A549 (cell line): ENCODE data around the gene PAQR5. TPM values are rescaled to one million over a fixed set of nuclear protein-coding genes. Genes with fewer than 3 reads are reported as not detected.

ENCODE experiments used
- ATAC-seq, 2 experiments: fragments of 200-7000 bp in 1 of 2; fragments of >200 bp in 1 of 2; cut with Nextera tagmentation in 1 of 2; cut with Tn5 transposase in 1 of 2; 3 replicates each; pipeline versions ENCODE4 v1.8.0 to v1.9.1; 2018 to 2020; ENCODE audit warnings: mild to moderate bottlenecking in 1 of 2, moderate library complexity in 1 of 2
- CTCF ChIA-PET: fragments of 300-600 bp; sonication (Branson Sonifier 250); formaldehyde crosslinking; extraction: SDS; loops from one replicate; lab custom pipeline; 2021; ENCODE audit warnings: antibody characterized with exemption, inconsistent platforms; lab: Yijun Ruan, JAX
- POLR2A ChIA-PET: fragments of 350-600 bp; formaldehyde crosslinking; extraction: SDS; loops from one replicate; lab custom pipeline; 2021; ENCODE audit warnings: antibody characterized with exemption, inconsistent platforms; lab: Yijun Ruan, JAX
- DNase-seq, 2 experiments: peaks; one replicate each; pipeline versions ENCODE4 v3.0.0 to v3.0.0-alpha.2; 2011 to 2016; ENCODE audit warnings: low read depth in 1 of 2, low spot score in 1 of 2
- FAIRE-seq: peaks from 2 replicates; lab custom pipeline; 2011; peaks lifted over from hg19 to GRCh38; lab: Jason Lieb, UNC
- H3K27ac ChIP-seq, 2 experiments: fragments of >200 bp; sonication (Bioruptor Twin); formaldehyde crosslinking; 3 replicates each; pipeline ENCODE4 v1.5.1; 2016 to 2017
- H3K4me1 ChIP-seq: fragments of >200 bp; sonication (Bioruptor Twin); formaldehyde crosslinking; 3 replicates; pipeline ENCODE4 v1.6.1; 2016
- H3K4me2 ChIP-seq: fragments of >200 bp; sonication (Bioruptor Twin); formaldehyde crosslinking; 3 replicates; pipeline ENCODE4 v1.6.1; 2016
- H3K4me3 ChIP-seq: fragments of >200 bp; sonication (Bioruptor Twin); formaldehyde crosslinking; 3 replicates; pipeline ENCODE4 v1.5.1; 2016
- H3K9me3 ChIP-seq: fragments of >200 bp; sonication (Bioruptor Twin); formaldehyde crosslinking; 3 replicates; pipeline ENCODE4 v1.6.1; 2016
- BHLHE40 ChIP-seq: IDR thresholded peaks from 2 replicates; pipeline ENCODE4 v1.6.1; 2012; ENCODE audit warnings: low read depth, low read length, inconsistent platforms
- CHD2 ChIP-seq: fragments of 150-350 bp; IDR thresholded peaks from 2 replicates; pipeline ENCODE4 v1.6.1; 2014; ENCODE audit warnings: low read length; ENCODE audit not compliant: partially characterized antibody
- CHD4 ChIP-seq: fragments of 200-600 bp; sonication (generic); IDR thresholded peaks from 2 replicates; pipeline ENCODE4 v1.6.1; 2016; ENCODE audit warnings: antibody characterized with exemption, mild to moderate bottlenecking, borderline replicate concordance
- EP300 ChIP-seq, 2 experiments: fragments of >200 bp; sonication (Bioruptor Twin); formaldehyde crosslinking; IDR thresholded peaks; 2 replicates in 1 of 2; 3 replicates in 1 of 2; pipeline ENCODE4 v1.6.1; 2016 to 2017
- ESRRA ChIP-seq: fragments of 150-350 bp; IDR thresholded peaks from 2 replicates; pipeline ENCODE4 v1.6.1; 2014; ENCODE audit warnings: mild to moderate bottlenecking, low read length, borderline replicate concordance
- HEYL ChIP-seq: fragments of 250-450 bp; sonication (Bioruptor Pico); IDR thresholded peaks from 2 replicates; pipeline ENCODE4 v1.8.0; 2021; ENCODE audit warnings: mild to moderate bottlenecking, moderate library complexity
- HOXA7 ChIP-seq: fragments of 250-450 bp; sonication (Bioruptor Pico); IDR thresholded peaks from 2 replicates; pipeline ENCODE4 v1.5.0; 2020; ENCODE audit warnings: mild to moderate bottlenecking, moderate library complexity
- HOXB13 ChIP-seq: fragments of 250-450 bp; sonication (Bioruptor Pico); IDR thresholded peaks from 2 replicates; pipeline ENCODE4 v1.5.0; 2020; ENCODE audit warnings: low read depth, mild to moderate bottlenecking, moderate library complexity
- HOXB5 ChIP-seq: fragments of 250-450 bp; sonication (Bioruptor Pico); IDR thresholded peaks from 2 replicates; pipeline ENCODE4 v1.5.0; 2020; ENCODE audit warnings: mild to moderate bottlenecking, moderate library complexity
- JUNB ChIP-seq: fragments of >200 bp; sonication (Bioruptor Twin); formaldehyde crosslinking; IDR thresholded peaks from 2 replicates; pipeline ENCODE4 v1.6.1; 2016
- MAFK ChIP-seq: fragments of 450-650 bp; IDR thresholded peaks from 2 replicates; pipeline ENCODE4 v1.6.1; 2014; ENCODE audit not compliant: partially characterized antibody
- MYC ChIP-seq: IDR thresholded peaks from 2 replicates; pipeline ENCODE4 v1.6.1; 2012; ENCODE audit warnings: mild to moderate bottlenecking, inconsistent platforms, low read length, improper control_type of control experiment, borderline replicate concordance
- NPAS2 ChIP-seq: fragments of 250-450 bp; sonication (Bioruptor Pico); IDR thresholded peaks from 2 replicates; pipeline ENCODE4 v1.8.0; 2022; ENCODE audit warnings: mild to moderate bottlenecking, moderate library complexity, borderline replicate concordance
- RARB ChIP-seq: fragments of 250-450 bp; sonication (Bioruptor Pico); IDR thresholded peaks from 2 replicates; pipeline ENCODE4 v1.8.0; 2021; ENCODE audit warnings: mild to moderate bottlenecking, moderate library complexity
- SMC3 ChIP-seq: fragments of >200 bp; sonication (Bioruptor Twin); formaldehyde crosslinking; IDR thresholded peaks from 3 replicates; pipeline ENCODE4 v1.6.1; 2018; ENCODE audit warnings: inconsistent platforms
- TFCP2L1 ChIP-seq: fragments of 250-450 bp; sonication (Bioruptor Pico); IDR thresholded peaks from 2 replicates; pipeline ENCODE4 v1.5.0; 2021; ENCODE audit warnings: mild to moderate bottlenecking
- USF2 ChIP-seq: fragments of 450-650 bp; IDR thresholded peaks from 2 replicates; pipeline ENCODE4 v1.6.1; 2014; ENCODE audit warnings: antibody characterized with exemption
- ZFP36 ChIP-seq: fragments of 450-650 bp; IDR thresholded peaks from 2 replicates; pipeline ENCODE4 v1.6.1; 2014; ENCODE audit warnings: borderline replicate concordance; ENCODE audit not compliant: partially characterized antibody
- WGBS: methylation state at CpG from one replicate; pipeline ENCODE4 v1.1.6; 2017; ENCODE audit errors: missing lambda C conversion rate; 5-methylcytosine and 5-hydroxymethylcytosine counted together
- polyA plus RNA-seq, 4 experiments: library from polyadenylated mRNA; depleted of rRNA in 3 of 4; stranded (reverse); fragments of >200 nt; fragmentation: RNase III in 1 of 4; extraction: RNeasy Plus Mini Kit Qiagen cat#74134 plus additional on column Dnase treatment in 1 of 4; gene quantifications; 2 replicates in 3 of 4; 3 replicates in 1 of 4; pipeline ENCODE4 v1.2.3, GENCODE V29; 2011 to 2017
- TF ChIP-seq, protein P1 (sequence below): fragments of 250-450 bp; sonication (Bioruptor Pico); IDR thresholded peaks from 2 replicates; pipeline ENCODE4 v1.5.0; 2021; ENCODE audit warnings: mild to moderate bottlenecking, moderate library complexity, borderline replicate concordance
- TF ChIP-seq, protein P2 (sequence below): fragments of 250-450 bp; sonication (Bioruptor Pico); IDR thresholded peaks from 2 replicates; pipeline ENCODE4 v1.5.0; 2020; ENCODE audit warnings: low read depth, mild to moderate bottlenecking, moderate library complexity
- TF ChIP-seq, protein P3 (sequence below): fragments of >200 bp; sonication (Bioruptor Twin); formaldehyde crosslinking; IDR thresholded peaks from 2 replicates; pipeline ENCODE4 v1.6.1; 2016
- TF ChIP-seq, protein P4 (sequence below): fragments of 200-600 bp; sonication (generic); IDR thresholded peaks from 2 replicates; pipeline ENCODE4 v1.6.1; 2016; ENCODE audit warnings: antibody characterized with exemption, mild to moderate bottlenecking, moderate library complexity

PAQR5 gene
- polyA plus RNA-seq, 2 of the 4 experiments (the other 2 are of a cell fraction), result 104 to 114 TPM

GRCh38 chr15:69305204-69305931 lies 6.7 kb downstream of the PAQR5 start (continued):
- peak; percentile 48 for TF ChIP-seq USF2
- TF ChIP-seq, protein P1, sequence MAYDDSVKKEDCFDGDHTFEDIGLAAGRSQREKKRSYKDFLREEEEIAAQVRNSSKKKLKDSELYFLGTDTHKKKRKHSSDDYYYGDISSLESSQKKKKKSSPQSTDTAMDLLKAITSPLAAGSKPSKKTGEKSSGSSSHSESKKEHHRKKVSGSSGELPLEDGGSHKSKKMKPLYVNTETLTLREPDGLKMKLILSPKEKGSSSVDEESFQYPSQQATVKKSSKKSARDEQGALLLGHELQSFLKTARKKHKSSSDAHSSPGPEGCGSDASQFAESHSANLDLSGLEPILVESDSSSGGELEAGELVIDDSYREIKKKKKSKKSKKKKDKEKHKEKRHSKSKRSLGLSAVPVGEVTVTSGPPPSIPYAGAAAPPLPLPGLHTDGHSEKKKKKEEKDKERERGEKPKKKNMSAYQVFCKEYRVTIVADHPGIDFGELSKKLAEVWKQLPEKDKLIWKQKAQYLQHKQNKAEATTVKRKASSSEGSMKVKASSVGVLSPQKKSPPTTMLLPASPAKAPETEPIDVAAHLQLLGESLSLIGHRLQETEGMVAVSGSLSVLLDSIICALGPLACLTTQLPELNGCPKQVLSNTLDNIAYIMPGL (CRISPR knock-in tag), result peak; percentile 58; the same call in 1 of the 2 replicates
- TF ChIP-seq, all 56 proteins: peak for 28

- no peaks in the 10 kb centered on the region for H3K9me3 ChIP-seq
- peak; percentile 33 to 63 for ATAC-seq
- peak; percentile 71 to 77 for DNase-seq
- peaks cover 92% of the 10 kb centered on the region for H3K4me1 ChIP-seq
- FAIRE-seq, result no peak
- peak overlapping the region; percentile 22 for H3K4me3 ChIP-seq
- WGBS, result 68% methylated on average over 9 of the region's 9 CpGs
- ChIA-PET POLR2A (interaction anchor here (0.5 to 1.0 kb wide), 2 partner anchors 63 to 146 kb away, joined by 4 read pairs; partner anchors contain the start of gene GLCE), CTCF (interaction anchor here (0.7 to 1.6 kb wide), 4 partner anchors 40 to 141 kb away, joined by 3 to 4 read pairs (median 4); no protein-coding TSS in a partner anchor)
- peak overlapping the region; percentile 85 for H3K4me2 ChIP-seq
- H3K27ac ChIP-seq, result peak overlapping the region; percentile 96 to 97
- TF ChIP-seq USF2 (no peak), RARB (CRISPR knock-in tag) (0 out of 2 replicates have a peak, but pooled peaks have one; percentile 39), NPAS2 (CRISPR knock-in tag) (no peak), HOXA7 (CRISPR knock-in tag) (0 out of 2 replicates have a peak, but pooled peaks have one; percentile 67), BHLHE40 (no peak), HOXB13 (CRISPR knock-in tag) (peak; percentile 47; the same call in 1 of the 2 replicates), MYC (peak; percentile 67), EP300 (IDR thresholded peaks at IDR 0.05) (no peak), HOXB5 (peak; percentile 72; the same call in 1 of the 2 replicates), JUNB (no peak), CHD2 (no peak), TFCP2L1 (no peak)
- TF ChIP-seq, protein P2, sequence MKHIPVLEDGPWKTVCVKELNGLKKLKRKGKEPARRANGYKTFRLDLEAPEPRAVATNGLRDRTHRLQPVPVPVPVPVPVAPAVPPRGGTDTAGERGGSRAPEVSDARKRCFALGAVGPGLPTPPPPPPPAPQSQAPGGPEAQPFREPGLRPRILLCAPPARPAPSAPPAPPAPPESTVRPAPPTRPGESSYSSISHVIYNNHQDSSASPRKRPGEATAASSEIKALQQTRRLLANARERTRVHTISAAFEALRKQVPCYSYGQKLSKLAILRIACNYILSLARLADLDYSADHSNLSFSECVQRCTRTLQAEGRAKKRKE (CRISPR knock-in tag), result 0 out of 2 replicates have a peak, but pooled peaks have one; percentile 23
- TF ChIP-seq, protein P3, sequence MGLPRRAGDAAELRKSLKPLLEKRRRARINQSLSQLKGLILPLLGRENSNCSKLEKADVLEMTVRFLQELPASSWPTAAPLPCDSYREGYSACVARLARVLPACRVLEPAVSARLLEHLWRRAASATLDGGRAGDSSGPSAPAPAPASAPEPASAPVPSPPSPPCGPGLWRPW, result no peak
These were observed 7.3 kb downstream of the PAQR5 start for GRCh38 chr15:69305933-69306568.

- 84% methylated on average over 3 of the region's 3 CpGs for WGBS
- DNase-seq, result no peak
- CTCF ChIA-PET, result interaction anchor here (0.9 to 2.7 kb wide), 5 partner anchors 10 to 249 kb away, joined by 3 to 12 read pairs (median 5); no protein-coding TSS in a partner anchor
- no peak overlapping the region; the same call in 2 of the 3 replicates for H3K4me2 ChIP-seq
- ATAC-seq, result no peak
- H3K27ac ChIP-seq, result peak overlapping the region; percentile 96 to 97
- no peak for FAIRE-seq
- H3K9me3 ChIP-seq, result no peaks in the 10 kb centered on the region
- TF ChIP-seq CHD4, result no peak
- no peak for TF ChIP-seq ZFP36
- TF ChIP-seq ESRRA, result no peak
- no peak for TF ChIP-seq HEYL (CRISPR knock-in tag)
- no peak for TF ChIP-seq MAFK
- no peak for TF ChIP-seq SMC3
- TF ChIP-seq, protein P4, sequence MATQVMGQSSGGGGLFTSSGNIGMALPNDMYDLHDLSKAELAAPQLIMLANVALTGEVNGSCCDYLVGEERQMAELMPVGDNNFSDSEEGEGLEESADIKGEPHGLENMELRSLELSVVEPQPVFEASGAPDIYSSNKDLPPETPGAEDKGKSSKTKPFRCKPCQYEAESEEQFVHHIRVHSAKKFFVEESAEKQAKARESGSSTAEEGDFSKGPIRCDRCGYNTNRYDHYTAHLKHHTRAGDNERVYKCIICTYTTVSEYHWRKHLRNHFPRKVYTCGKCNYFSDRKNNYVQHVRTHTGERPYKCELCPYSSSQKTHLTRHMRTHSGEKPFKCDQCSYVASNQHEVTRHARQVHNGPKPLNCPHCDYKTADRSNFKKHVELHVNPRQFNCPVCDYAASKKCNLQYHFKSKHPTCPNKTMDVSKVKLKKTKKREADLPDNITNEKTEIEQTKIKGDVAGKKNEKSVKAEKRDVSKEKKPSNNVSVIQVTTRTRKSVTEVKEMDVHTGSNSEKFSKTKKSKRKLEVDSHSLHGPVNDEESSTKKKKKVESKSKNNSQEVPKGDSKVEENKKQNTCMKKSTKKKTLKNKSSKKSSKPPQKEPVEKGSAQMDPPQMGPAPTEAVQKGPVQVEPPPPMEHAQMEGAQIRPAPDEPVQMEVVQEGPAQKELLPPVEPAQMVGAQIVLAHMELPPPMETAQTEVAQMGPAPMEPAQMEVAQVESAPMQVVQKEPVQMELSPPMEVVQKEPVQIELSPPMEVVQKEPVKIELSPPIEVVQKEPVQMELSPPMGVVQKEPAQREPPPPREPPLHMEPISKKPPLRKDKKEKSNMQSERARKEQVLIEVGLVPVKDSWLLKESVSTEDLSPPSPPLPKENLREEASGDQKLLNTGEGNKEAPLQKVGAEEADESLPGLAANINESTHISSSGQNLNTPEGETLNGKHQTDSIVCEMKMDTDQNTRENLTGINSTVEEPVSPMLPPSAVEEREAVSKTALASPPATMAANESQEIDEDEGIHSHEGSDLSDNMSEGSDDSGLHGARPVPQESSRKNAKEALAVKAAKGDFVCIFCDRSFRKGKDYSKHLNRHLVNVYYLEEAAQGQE, result no peak
- no peak for TF ChIP-seq EP300 (IDR thresholded peaks at IDR 0.05)
- TF ChIP-seq, all 56 proteins: peak for 0
- peaks cover 92% of the 10 kb centered on the region for H3K4me1 ChIP-seq
- no peak overlapping the region for H3K4me3 ChIP-seq
- POLR2A ChIA-PET, result no interaction called here
These were observed 9.2 kb downstream of the PAQR5 start for GRCh38 chr15:69307939-69308338.
